Gastrocnemius medialis (tissue), 4 donors: ENCODE data around the gene FFAR3.

ENCODE experiments used
- POLR2A ChIP-seq, 2 donors: fragments of 450-650 bp; IDR thresholded peaks; one replicate each; pipeline ENCODE4 v1.6.1; 2017; ENCODE audit warnings: antibody characterized with exemption in 2 of 2, mild to moderate bottlenecking in 2 of 2, moderate library complexity in 2 of 2
- TF ChIP-seq, protein P1 (sequence below), 5 experiments: fragments of 450-650 bp in 3 of 5; fragments of 200-600 bp in 2 of 5; sonication (generic) in 2 of 5; IDR thresholded peaks in 4 of 5; conservative IDR thresholded peaks in 1 of 5; 1 replicate in 4 of 5; 2 replicates in 1 of 5; pipeline ENCODE4 v1.5.1; 2016 to 2019; ENCODE audit warnings: antibody characterized with exemption in 5 of 5, mild to moderate bottlenecking in 3 of 5, moderate library complexity in 3 of 5

GRCh38 chr19:35327642-35328041 is 30.6 kb upstream of the FFAR3 start:
- TF ChIP-seq, protein P1, sequence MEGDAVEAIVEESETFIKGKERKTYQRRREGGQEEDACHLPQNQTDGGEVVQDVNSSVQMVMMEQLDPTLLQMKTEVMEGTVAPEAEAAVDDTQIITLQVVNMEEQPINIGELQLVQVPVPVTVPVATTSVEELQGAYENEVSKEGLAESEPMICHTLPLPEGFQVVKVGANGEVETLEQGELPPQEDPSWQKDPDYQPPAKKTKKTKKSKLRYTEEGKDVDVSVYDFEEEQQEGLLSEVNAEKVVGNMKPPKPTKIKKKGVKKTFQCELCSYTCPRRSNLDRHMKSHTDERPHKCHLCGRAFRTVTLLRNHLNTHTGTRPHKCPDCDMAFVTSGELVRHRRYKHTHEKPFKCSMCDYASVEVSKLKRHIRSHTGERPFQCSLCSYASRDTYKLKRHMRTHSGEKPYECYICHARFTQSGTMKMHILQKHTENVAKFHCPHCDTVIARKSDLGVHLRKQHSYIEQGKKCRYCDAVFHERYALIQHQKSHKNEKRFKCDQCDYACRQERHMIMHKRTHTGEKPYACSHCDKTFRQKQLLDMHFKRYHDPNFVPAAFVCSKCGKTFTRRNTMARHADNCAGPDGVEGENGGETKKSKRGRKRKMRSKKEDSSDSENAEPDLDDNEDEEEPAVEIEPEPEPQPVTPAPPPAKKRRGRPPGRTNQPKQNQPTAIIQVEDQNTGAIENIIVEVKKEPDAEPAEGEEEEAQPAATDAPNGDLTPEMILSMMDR (IDR thresholded peaks at IDR 0.05 in 4 of 5, conservative IDR thresholded peaks at IDR 0.05 in 1 of 5) = no peak
- TF ChIP-seq POLR2A (IDR thresholded peaks at IDR 0.05) = no peak
